SK-N-SH treated with all-trans-retinoic acid at 6 μM for 48 hours (cell line): ENCODE results near the gene ELFN1.

Source experiments
- ARNTL ChIP-seq: fragments of 450-650 bp; formaldehyde crosslinking; IDR thresholded peaks from 2 replicates; pipeline ENCODE4 v1.5.0; 2020; ENCODE audit warnings: low read depth, mild to moderate bottlenecking, moderate library complexity, borderline replicate concordance
- POU6F1 ChIP-seq: fragments of 250-450 bp; sonication (Bioruptor Pico); IDR thresholded peaks from 2 replicates; pipeline ENCODE4 v1.8.0; 2021; ENCODE audit warnings: low read depth, mild to moderate bottlenecking, moderate library complexity, borderline replicate concordance
- ZFP30 ChIP-seq: fragments of 450-650 bp; formaldehyde crosslinking; IDR thresholded peaks from 2 replicates; pipeline ENCODE4 v1.5.0; 2022; ENCODE audit warnings: mild to moderate bottlenecking, moderate library complexity

- TF ChIP-seq ZFP30 (CRISPR knock-in tag) (no peak), POU6F1 (CRISPR knock-in tag) (no peak), ARNTL (CRISPR knock-in tag) (no peak)
Observed at GRCh38 chr7:1716263-1717094, 46.4 kb downstream of the ELFN1 start.
